Glomerular visceral epithelial cell (primary cell): Measurements from ENCODE around the gene DNM1.
A peak's percentile ranks its signal among the peaks of the same experiment; 100 is the strongest.
"Not testable (repeated sequence)": the region's sequence is repeated elsewhere in the genome, so short reads cannot be mapped to it uniquely, and the experiment has no call there.

ENCODE experiments used
- DNase-seq: peaks from one replicate; pipeline ENCODE4 v3.0.0-alpha.2; 2016; ENCODE audit errors: extremely low spot score

DNM1 gene

GRCh38 chr9:128225770-128226411, 22.7 kb downstream of the DNM1 start:
- no peak for DNase-seq

- DNase-seq, result no peak
Observed at GRCh38 chr9:128226412-128226801, 23.2 kb downstream of the DNM1 start.

GRCh38 chr9:128230897-128231296, 27.7 kb downstream of the DNM1 start:
- DNase-seq, result not testable (repeated sequence)

GRCh38 chr9:128231638-128232527, 28.7 kb downstream of the DNM1 start:
- no peak for DNase-seq

GRCh38 chr9:128232528-128233428, 29.6 kb downstream of the DNM1 start:
- no peak for DNase-seq

GRCh38 chr9:128233817-128234406, 30.7 kb downstream of the DNM1 start:
- no peak for DNase-seq

GRCh38 chr9:128242124-128242523, 38.9 kb downstream of the DNM1 start:
- DNase-seq, result no peak

GRCh38 chr9:128242828-128243214, 39.6 kb downstream of the DNM1 start:
- DNase-seq, result no peak

GRCh38 chr9:128243215-128244018, 40.2 kb downstream of the DNM1 start:
- no peak for DNase-seq

GRCh38 chr9:128244091-128244836, 41.1 kb downstream of the DNM1 start:
- DNase-seq, result no peak

- DNase-seq, result no peak
Observed at GRCh38 chr9:128244837-128245231, 41.7 kb downstream of the DNM1 start.

- DNase-seq, result peak; percentile 23
Observed at GRCh38 chr9:128245421-128246151, 42.4 kb downstream of the DNM1 start.

GRCh38 chr9:128246471-128246870, 43.3 kb downstream of the DNM1 start:
- DNase-seq, result no peak

- DNase-seq, result no peak
Observed at GRCh38 chr9:128247226-128247803, 44.1 kb downstream of the DNM1 start.

- DNase-seq, result no peak
Observed at GRCh38 chr9:128249558-128249907, 46.4 kb downstream of the DNM1 start.

GRCh38 chr9:128249908-128250838, 47.0 kb downstream of the DNM1 start:
- peak; percentile 50 for DNase-seq

- no peak for DNase-seq
Observed at GRCh38 chr9:128250839-128251731, 47.9 kb downstream of the DNM1 start.
